NCI-H128 (cell line): ENCODE results near the gene UHRF1.
"Not testable (repeated sequence)": the region's sequence is repeated elsewhere in the genome, so short reads cannot be mapped to it uniquely, and the experiment has no call there.

Experiments used
- DNase-seq: peaks from one replicate; lab custom pipeline; 2025; ENCODE audit not compliant: unreplicated experiment; lab: John Stamatoyannopoulos, UW

UHRF1 gene

DNA sequence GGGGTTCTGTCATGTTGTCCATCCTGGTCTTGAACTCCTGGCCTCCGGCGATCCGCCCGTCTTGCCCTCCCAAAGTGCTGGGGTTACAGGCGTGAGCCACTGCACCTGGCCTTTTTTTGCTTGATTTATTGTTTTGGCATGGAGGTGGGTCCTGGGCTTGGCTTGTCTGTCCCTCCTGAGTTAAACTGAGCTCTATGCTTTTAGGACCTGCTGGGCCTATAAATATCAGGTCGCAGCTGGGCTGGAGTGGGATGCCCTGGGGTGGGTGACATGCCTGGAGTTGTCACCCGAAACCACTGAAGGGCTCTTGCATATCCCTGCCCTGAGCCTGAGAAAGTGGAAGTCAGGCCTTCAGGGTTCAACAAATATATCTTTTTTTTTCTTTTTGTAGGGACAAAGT, 12.2 kb upstream of the UHRF1 start:
- DNase-seq = no peak

DNA sequence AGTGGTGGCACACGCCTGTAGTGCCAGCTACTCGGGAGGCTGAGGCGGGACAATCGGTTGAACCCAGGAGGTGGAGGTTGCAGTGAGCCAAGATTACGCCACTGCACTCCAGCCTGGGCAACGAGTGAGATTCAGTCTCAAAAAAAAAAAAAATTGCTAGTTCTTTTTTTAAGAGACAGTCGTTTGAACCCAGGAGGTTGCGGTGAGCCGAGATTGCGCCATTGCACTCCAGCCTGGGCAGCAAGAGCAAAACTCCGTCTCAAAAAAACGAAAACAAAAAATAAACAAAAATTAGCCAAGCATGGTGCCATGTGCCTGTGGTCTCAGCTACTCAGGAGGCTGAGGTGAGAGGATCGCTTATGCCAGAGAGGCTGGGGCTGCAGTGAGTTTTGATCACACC, 8.4 kb upstream of the UHRF1 start:
- not testable (repeated sequence) for DNase-seq

DNA sequence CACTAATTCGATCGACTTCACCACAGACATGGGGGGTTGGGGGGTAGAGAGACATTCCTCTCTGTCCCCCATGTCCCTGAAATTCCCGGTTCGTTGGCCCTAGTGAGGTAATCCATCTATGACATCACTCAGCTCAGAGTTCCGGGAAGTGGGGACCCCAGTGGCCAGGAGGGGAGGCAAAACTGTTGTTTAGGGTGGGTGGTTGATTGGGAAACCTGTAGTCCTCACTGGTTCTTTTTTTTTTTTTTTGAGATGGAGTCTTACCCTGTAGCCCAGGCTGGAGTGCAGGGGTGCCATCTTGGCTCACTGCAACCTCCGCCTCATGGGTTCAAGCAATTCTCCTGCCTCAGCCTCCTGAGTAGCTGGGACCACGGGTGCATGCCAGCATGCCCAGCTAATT, 6.5 kb upstream of the UHRF1 start, which contains the start of gene ARRDC5:
TSS of gene ARRDC5 (minus strand) at position 101 of the 400 bp plus-strand sequence. CDS start at position 30, 71 bp downstream.
- no peak for DNase-seq

DNA sequence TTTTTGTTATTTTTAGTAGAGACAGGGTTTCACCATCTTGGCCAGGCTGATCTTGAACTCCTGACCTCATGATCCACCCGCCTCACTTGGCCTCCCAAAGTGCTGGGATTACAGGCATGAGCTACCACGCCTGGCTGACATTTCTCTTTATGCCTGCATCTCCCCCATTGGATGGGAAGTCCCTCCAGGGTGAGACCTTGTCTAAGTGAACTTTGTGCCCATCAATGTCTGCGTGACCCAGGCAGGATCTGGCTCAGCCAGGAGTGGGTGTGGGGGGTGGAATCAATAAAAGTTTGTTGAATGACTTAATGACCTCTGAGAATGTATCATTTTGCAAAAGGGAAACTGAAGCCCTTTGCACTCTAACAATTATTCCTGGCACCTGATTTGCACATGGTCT, 4.8 kb upstream of the UHRF1 start:
- DNase-seq = no peak

DNA sequence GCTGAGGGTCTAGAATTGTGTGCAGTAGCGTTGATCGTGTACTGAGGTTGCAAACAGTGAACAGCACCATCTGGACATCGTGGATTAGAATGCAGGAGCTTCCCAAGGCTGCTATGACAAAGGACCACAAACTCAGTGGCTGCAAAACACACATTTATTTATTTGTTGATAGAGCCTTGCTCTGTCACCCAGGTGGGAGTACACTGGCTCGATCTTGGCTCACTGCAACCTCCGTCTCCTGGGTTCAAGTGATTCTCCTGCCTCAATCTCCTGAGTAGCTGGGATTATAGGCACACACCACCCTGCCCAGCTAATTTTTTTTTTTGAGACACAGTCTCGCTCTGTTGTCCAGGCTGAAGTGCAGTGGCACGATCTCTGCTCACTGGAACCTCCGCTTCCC, 2.3 kb upstream of the UHRF1 start:
- DNase-seq = no peak

DNA sequence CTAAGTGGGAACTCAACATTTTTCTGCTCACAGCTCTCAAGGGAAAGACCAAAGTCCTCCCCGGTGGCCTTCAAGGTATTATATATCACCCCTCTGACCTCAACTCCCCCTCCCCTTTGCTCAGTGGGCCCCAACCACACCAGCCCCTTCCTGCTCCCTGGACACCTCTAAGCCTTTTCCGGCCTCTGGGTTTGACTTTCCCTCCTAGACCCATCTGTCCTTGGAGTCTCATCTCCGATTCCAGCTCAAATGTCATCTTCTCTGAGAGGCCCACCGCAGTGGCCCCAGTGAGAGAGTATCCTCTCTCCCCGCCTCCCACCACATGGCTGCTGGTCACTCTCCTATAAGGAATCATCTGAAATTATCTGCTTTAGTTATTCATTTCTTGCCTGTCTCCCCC, 941 bp upstream of the UHRF1 start:
- DNase-seq = no peak

DNA sequence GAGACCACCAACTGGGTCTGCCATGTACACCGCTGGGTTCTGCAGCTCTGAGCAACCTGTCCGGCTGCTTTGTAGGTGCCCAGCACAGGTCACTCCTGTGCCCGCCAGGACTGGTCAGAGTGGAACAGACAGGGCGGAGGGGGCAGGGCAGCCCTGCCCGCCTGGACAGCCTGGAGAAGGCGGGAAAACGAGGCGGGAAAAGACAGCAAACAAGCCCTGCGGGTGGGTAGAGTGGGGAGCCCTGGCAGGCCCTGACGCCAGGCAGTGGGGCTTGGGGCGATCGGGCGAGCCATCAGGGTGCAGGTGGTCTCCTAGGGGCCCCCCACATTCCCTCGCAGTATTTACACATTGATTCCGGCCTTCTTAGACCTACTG, 533 bp upstream of the UHRF1 start:
- DNase-seq = no peak

DNA sequence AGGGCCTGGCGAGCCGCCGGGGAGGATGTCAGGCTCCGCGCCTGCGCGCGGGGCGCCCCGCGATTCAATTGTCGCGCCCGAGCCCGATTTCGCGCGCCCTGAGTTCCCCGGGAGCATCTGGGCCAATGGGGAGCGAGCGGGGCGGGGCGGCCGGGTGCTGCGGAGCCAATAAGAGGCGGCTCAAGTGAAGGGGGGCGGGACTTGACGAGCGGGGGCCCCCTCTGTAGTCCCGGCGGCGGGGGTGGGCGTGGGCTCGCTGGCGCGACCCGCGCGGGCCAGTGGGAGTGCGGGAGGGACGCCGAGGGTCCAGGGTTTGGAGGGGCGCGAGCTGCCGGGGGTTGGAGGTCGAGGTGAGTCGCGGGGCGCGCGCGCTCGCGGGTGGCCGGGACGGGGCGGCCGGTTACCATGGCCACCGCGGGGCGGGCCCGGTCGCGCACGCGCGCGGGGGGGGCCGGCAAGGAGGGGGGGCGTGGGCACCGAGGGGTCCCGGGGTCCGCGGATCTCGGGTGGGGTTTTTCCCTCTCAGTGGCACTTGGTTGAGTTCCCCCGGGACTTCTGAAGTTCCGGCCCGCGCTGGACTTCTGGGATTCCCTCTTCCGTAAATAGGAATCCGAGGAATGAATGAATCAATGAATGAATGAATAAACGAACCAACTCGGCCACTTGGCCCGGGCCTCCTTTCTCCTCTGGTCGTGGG, 744 bp downstream of the UHRF1 start:
- DNase-seq = peak; percentile 86

DNA sequence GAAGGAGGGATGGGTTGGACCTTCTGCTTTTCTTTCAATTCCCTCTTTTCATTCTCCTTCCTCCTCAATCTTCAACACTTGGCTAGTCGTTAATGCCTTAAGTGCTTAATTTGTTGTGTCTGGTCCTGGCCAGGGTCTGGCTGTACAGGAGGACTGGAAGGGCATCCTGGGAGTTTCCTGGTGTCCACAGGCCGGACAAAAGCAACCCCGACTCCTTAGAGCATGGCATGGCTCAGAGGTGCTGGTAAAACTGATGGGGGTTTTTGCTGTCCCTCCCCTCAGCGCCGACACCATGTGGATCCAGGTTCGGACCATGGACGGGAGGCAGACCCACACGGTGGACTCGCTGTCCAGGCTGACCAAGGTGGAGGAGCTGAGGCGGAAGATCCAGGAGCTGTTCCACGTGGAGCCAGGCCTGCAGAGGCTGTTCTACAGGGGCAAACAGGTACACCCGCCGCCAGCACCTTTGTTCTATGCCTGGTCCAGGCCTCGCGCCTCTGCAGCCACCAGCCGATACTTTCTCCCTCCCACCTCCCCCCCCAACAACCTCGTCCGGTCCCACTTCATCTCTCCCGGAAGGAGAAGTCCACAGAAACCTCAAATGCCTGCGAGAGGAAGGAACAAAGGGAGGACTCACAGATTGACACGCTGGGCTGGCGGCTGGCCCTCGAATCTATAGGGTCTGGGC, 1.4 kb downstream of the UHRF1 start:
- no peak for DNase-seq

- DNase-seq = no peak
These were observed 2.0 kb downstream of the UHRF1 start for GRCh38 chr19:4911314-4911713.

GRCh38 chr19:4911786-4912672, 2.7 kb downstream of the UHRF1 start:
- DNase-seq = no peak

DNA sequence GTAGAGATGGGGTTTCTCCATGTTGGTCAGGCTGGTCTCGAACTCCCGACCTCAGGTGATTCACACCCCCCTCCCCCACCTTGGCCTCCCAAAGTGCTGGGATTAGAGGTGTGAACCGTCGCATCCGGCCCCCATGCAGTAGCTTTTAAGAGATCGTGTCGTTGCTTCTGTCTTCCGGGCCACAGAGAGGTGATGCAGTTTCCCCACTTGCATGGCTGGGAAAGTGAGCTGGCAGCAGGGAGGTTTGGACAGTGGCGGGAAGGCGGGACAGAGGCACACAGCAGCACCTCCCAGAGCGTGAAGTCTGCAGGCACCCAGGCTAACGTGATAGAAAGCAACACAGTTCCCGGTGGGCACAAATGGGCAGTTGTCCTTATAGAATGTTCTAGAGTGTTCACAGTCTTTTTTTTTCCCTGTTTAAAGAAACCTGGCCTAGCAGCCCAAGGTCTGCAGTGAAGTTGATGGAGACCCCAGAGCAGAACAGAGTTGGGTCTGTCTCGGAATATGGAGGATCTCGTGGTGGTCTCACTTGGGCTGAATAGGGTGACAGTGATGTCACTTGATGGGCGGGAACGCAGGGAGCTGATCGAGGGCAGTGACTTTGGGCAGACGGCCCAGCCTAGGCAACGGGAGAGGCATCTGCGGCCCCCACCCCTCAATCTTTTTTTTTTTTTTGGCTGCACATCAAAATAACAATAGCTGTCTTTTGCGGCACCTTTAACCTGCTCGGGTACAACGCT, 4.9 kb downstream of the UHRF1 start:
- DNase-seq = no peak

GRCh38 chr19:4914736-4915501, 5.6 kb downstream of the UHRF1 start:
- DNase-seq = no peak

DNA sequence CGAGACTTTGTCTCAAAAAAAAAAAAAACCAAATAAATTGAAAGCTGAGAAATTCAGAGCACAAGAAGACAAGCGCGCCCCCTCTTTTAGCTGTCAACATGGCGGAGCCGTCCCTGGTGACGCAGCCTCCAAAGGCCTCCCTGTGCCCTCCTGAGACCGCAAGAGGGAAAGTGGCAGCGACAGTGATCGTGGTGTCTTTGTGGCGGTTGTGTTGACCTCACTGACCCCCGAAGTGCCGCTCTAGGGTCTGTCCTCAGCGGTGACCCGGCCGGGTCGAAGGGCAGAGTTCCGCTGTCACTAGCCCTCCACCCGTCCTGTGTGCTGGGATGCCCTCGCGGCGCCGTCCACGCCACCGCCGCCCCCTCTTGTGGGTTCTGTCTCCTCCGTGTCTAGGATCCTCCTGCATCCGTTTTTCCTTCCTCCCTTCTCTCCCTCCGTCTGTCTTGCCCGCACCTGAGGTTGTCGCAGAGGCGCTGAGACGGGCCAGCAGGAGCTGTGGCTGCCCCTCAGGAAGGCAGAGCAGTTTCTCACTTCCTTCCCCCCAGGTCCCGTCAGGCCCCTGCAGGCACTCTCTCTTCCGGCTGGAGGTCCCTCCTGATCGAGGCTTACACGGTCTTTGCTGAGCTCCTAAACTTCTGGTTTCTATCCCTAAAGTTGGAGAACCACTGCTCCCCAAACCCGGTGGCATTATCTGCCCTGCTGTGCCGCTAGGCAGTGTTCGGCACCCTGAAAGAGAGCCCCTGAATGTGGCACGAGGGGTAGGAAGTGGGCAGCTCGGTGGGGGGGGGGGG, 7.2 kb downstream of the UHRF1 start:
- no peak for DNase-seq

GRCh38 chr19:4922530-4923275, 13.4 kb downstream of the UHRF1 start:
- no peak for DNase-seq

DNA sequence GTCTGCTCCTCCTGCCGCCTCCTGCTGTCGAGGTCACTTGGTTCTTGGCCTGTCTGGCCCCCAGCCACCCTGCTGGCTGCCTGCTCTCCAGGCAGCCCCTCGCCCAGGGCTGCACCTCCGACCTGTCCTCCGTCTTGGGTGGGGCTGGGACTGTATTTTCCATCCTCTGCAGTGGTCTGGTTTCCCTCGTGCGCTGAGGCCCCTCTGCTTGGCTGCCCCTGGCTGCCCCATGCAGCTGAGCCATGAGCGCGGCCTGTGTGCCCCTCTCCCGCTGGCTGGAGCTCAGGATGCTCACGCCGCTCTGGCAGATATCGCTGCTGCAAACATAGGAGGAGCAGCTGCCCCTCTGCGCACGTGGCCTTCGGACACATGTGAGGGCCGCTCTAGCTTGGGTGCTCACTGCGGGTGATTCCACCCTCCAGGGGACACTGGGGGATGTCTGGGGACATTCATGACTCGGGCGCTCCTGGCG, 14.0 kb downstream of the UHRF1 start:
- no peak for DNase-seq

DNA sequence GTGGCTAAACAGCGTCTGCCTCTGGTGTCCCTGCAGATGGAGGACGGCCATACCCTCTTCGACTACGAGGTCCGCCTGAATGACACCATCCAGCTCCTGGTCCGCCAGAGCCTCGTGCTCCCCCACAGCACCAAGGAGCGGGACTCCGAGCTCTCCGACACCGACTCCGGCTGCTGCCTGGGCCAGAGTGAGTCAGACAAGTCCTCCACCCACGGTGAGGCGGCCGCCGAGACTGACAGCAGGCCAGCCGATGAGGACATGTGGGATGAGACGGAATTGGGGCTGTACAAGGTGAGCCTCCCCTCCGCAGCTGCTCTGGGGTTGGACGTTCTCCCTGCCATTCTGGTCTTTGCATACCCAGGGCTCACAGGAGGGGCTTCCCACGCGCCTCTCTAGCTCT, 19.9 kb downstream of the UHRF1 start:
- no peak for DNase-seq

GRCh38 chr19:4930664-4931063, 21.4 kb downstream of the UHRF1 start:
- no peak for DNase-seq

DNA sequence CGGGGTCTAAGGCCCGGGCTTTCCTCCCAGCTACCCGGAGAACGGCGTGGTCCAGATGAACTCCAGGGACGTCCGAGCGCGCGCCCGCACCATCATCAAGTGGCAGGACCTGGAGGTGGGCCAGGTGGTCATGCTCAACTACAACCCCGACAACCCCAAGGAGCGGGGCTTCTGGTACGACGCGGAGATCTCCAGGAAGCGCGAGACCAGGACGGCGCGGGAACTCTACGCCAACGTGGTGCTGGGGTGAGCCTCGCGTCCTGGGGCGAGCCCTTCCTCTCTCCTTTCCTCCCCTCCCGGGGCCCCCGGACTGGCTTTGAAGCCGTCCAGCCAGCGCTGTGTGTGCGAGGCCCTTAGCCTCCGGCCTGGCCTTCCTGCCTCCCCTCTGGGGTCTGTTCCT, 23.4 kb downstream of the UHRF1 start:
- DNase-seq = no peak
